GM12878 (cell line): ENCODE results near the gene CHST8. TPM values are rescaled to one million over a fixed set of nuclear protein-coding genes. Genes with fewer than 3 reads are reported as not detected.

Experiments used
- ATAC-seq: fragments of 200-7000 bp; cut with Tn5 transposase; 3 replicates; pipeline ENCODE4 v1.9.1; 2020; ENCODE audit warnings: mild to moderate bottlenecking, moderate library complexity
- BruUV-seq: library from RNA; stranded (reverse); fragments of 400-500 nt; replicated peaks from 2 replicates; lab custom pipeline; 2021; lab: Mats Ljungman, UMichigan
- CTCF ChIA-PET: fragments of 300-600 bp; sonication (Branson Sonifier 250); formaldehyde crosslinking; extraction: SDS; loops from one replicate; lab custom pipeline; 2021; ENCODE audit warnings: inconsistent platforms; lab: Yijun Ruan, JAX
- POLR2A ChIA-PET: fragments of 350-600 bp; formaldehyde crosslinking; extraction: SDS; loops from one replicate; lab custom pipeline; 2021; ENCODE audit warnings: inconsistent platforms; lab: Charles Lee
- RAD21 ChIA-PET: fragments of 300-600 bp; sonication (Branson Sonifier 250); formaldehyde crosslinking; loops from one replicate; lab custom pipeline; 2023; ENCODE audit warnings: antibody characterized with exemption; ENCODE audit not compliant: unreplicated experiment; lab: Charles Lee
- SMC1A ChIA-PET: fragments of 300-600 bp; sonication (Branson Sonifier 250); formaldehyde crosslinking; loops from one replicate; lab custom pipeline; 2023; ENCODE audit not compliant: unreplicated experiment, uncharacterized antibody; lab: Charles Lee
- DNase-seq: peaks from one replicate; pipeline ENCODE4 v3.0.0-alpha.2; 2011; ENCODE audit warnings: low read depth, low spot score
- FAIRE-seq: peaks from 3 replicates; lab custom pipeline; 2011; peaks lifted over from hg19 to GRCh38; lab: Jason Lieb, UNC
- H2AFZ ChIP-seq: 2 replicates; pipeline ENCODE4 v1.6.0; 2011; ENCODE audit warnings: low read depth, low read length, control low read depth; ENCODE audit not compliant: control insufficient read depth
- H3K27ac ChIP-seq: 2 replicates; pipeline ENCODE4 v1.5.1; 2011; ENCODE audit warnings: control low read depth; ENCODE audit not compliant: control insufficient read depth, insufficient read depth
- H3K27me3 ChIP-seq, 2 experiments: replicated peaks in 1 of 2; 2 replicates each; pipeline versions ENCODE4 v1.6.0 to v1.6.1; 2011; ENCODE audit warnings: low read length in 1 of 2; ENCODE audit not compliant: control insufficient read depth in 2 of 2, insufficient read depth in 2 of 2
- H3K36me3 ChIP-seq, 2 experiments: 2 replicates each; pipeline ENCODE4 v1.5.1; 2011; ENCODE audit warnings: low read length in 1 of 2; ENCODE audit not compliant: control insufficient read depth in 2 of 2, insufficient read depth in 2 of 2
- H3K4me1 ChIP-seq: 2 replicates; pipeline ENCODE4 v1.6.1; 2011; ENCODE audit warnings: mild to moderate bottlenecking, low read length, moderate library complexity, mixed read lengths; ENCODE audit not compliant: control insufficient read depth, insufficient read depth
- H3K4me2 ChIP-seq: 2 replicates; pipeline ENCODE4 v1.6.0; 2011; ENCODE audit warnings: control low read depth; ENCODE audit not compliant: control insufficient read depth, insufficient read depth
- H3K4me3 ChIP-seq: fragments of 200-600 bp; sonication (generic); 2 replicates; pipeline ENCODE4 v1.5.1; 2016
- H3K79me2 ChIP-seq: 2 replicates; pipeline ENCODE4 v1.6.0; 2011; ENCODE audit warnings: low read length; ENCODE audit not compliant: control insufficient read depth, insufficient read depth
- H3K9ac ChIP-seq: 2 replicates; pipeline ENCODE4 v1.8.0; 2011; ENCODE audit warnings: low read length, control low read depth, mixed read lengths; ENCODE audit not compliant: control insufficient read depth, insufficient read depth
- H3K9me3 ChIP-seq: replicated peaks from 3 replicates; pipeline ENCODE4 v1.5.1; 2011; ENCODE audit warnings: mild to moderate bottlenecking, low read length; ENCODE audit not compliant: control insufficient read depth, insufficient read depth
- H4K20me1 ChIP-seq: 2 replicates; pipeline ENCODE4 v1.6.0; 2011; ENCODE audit not compliant: control insufficient read depth, insufficient read depth
- IRF4 ChIP-seq: IDR thresholded peaks from 2 replicates; pipeline ENCODE4 v1.6.1; 2011; ENCODE audit warnings: low read depth, low read length
- PAX5 ChIP-seq: IDR thresholded peaks from 2 replicates; pipeline ENCODE4 v1.6.1; 2011; ENCODE audit warnings: low read depth, low read length, borderline replicate concordance
- SIX5 ChIP-seq: IDR thresholded peaks from 2 replicates; pipeline ENCODE4 v1.6.1; 2011; ENCODE audit warnings: mild to moderate bottlenecking, low read depth, low read length, moderate library complexity; ENCODE audit not compliant: severe bottlenecking
- SP1 ChIP-seq: IDR thresholded peaks from one replicate; pipeline ENCODE4 v1.6.1; 2011; ENCODE audit warnings: low read depth, low read length
- YBX1 ChIP-seq: fragments of 450-650 bp; IDR thresholded peaks from 2 replicates; pipeline ENCODE4 v1.6.1; 2016; ENCODE audit warnings: antibody characterized with exemption
- ZNF274 ChIP-seq: IDR thresholded peaks from one replicate; pipeline ENCODE4 v1.8.0; 2011; ENCODE audit not compliant: insufficient read length, insufficient read depth
- ZSCAN29 ChIP-seq: fragments of 450-650 bp; IDR thresholded peaks from 2 replicates; pipeline ENCODE4 v1.6.1; 2017; ENCODE audit warnings: mild to moderate bottlenecking, moderate library complexity
- WGBS: methylation state at CpG from one replicate; pipeline ENCODE4 v1.1.6; 2016; ENCODE audit warnings: low lambda C conversion rate; ENCODE audit not compliant: insufficient replicate concordance, insufficient coverage; ENCODE audit errors: missing lambda C conversion rate; 5-methylcytosine and 5-hydroxymethylcytosine counted together
- in situ Hi-C: fragments of 300-500 bp; cut with MboI; formaldehyde crosslinking; loops from 9 replicates; pipeline ENCODE4 v1.14.3; 2018; ENCODE audit warnings: mixed read lengths
- intact Hi-C: fragments of 100-400 bp; cut with micrococcal nuclease; formaldehyde crosslinking; loops from one replicate; pipeline ENCODE4 v1.14.2; 2022; ENCODE audit not compliant: unreplicated experiment
- polyA plus RNA-seq, 11 experiments: library from polyadenylated mRNA; depleted of rRNA in 4 of 11; unstranded in 6 of 11; stranded (reverse) in 5 of 11; fragments of >200 nt; fragmentation: Nextera tagmentation in 4 of 11; fragmentation: Illumina TruSeq in 1 of 11; extraction: Ambion mirVana in 4 of 11; extraction: Trizol in 1 of 11; gene quantifications; 1 replicate in 1 of 11; 2 replicates in 10 of 11; pipeline versions ENCODE4 v1.2.1 to v1.2.3, GENCODE V29; 2011 to 2016; ENCODE audit warnings: inconsistent platforms in 2 of 11, missing spikeins in 2 of 11, low read depth in 1 of 11
- total RNA-seq, 4 experiments: library from RNA; depleted of rRNA in 3 of 4; stranded (reverse); fragments of >200 nt in 3 of 4; fragmentation: Illumina TruSeq in 1 of 4; extraction: Trizol in 1 of 4; gene quantifications; 2 replicates each; pipeline versions ENCODE4 v1.2.1 to v1.2.3, GENCODE V29; 2013 to 2021
- TF ChIP-seq, protein P1 (sequence below): fragments of 450-650 bp; IDR thresholded peaks from 2 replicates; pipeline ENCODE4 v1.6.1; 2017; ENCODE audit warnings: borderline replicate concordance
- TF ChIP-seq, protein P2 (sequence below): fragments of 450-650 bp; IDR thresholded peaks from 2 replicates; pipeline ENCODE4 v1.6.1; 2017; ENCODE audit warnings: mild to moderate bottlenecking, moderate library complexity
- TF ChIP-seq, protein P3 (sequence below): fragments of 450-650 bp; IDR thresholded peaks from 2 replicates; pipeline ENCODE4 v1.6.1; 2017; ENCODE audit warnings: mild to moderate bottlenecking
- TF ChIP-seq, protein P4 (sequence below): fragments of 450-650 bp; formaldehyde crosslinking; IDR thresholded peaks from 2 replicates; pipeline ENCODE4 v1.5.0; 2022; ENCODE audit warnings: mild to moderate bottlenecking, missing genetic modification characterization
- TF ChIP-seq, protein P5 (sequence below): IDR thresholded peaks from 2 replicates; pipeline ENCODE4 v1.6.1; 2012; ENCODE audit warnings: low read depth, low read length, improper control_type of control experiment

The CHST8 gene
- total and polyA plus RNA-seq, 10 of the 15 experiments (the other 5 are each of a cell fraction or from before 2014, with no cell fraction given), result 0.06 TPM; not detected in 9

DNA sequence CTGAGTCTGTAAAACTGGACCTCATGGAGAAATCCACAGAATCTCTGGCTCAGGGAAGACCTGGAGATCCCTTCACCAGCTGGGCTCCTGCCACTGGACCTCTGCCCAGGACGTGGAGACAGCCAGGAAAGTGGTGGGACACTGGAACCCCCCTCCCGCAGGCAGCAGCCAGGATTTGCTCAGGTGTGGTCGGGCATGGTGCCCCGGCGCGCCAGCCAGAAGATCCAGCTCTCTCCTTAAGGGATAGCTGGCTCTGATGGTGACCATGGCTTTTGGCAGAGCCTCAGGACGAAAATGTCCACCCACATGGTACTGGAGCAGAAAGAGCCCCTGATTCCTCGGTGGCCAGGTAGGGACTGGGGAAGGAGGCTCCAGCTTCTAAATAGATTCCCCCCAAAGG, 148.4 kb downstream of the CHST8 start:
- intact Hi-C loops (loop anchor here (5.0 kb wide), 1 partner anchor 533 kb away; no protein-coding TSS in a partner anchor), in situ Hi-C loops (loop anchor here (5.0 to 25.0 kb wide), 2 partner anchors 348 to 533 kb away; partner anchors contain the start of gene SLC7A10)
- WGBS, result 19% methylated on average over 8 of the region's 8 CpGs
- 0 out of 2 replicates have a peak, but pooled peaks cover 3% of the 10 kb centered on the region for H4K20me1 ChIP-seq
- H3K36me3 ChIP-seq, result no peaks in the 10 kb centered on the region
- no peaks in the 10 kb centered on the region for H3K79me2 ChIP-seq
- ChIA-PET RAD21 (interaction anchor here (0.9 to 3.5 kb wide), 2 partner anchors 338 to 340 kb away, joined by 3 to 18 read pairs; no protein-coding TSS in a partner anchor), SMC1A (interaction anchor here (1.8 to 2.0 kb wide), 2 partner anchors 338 to 339 kb away, joined by 4 to 7 read pairs; no protein-coding TSS in a partner anchor), CTCF (interaction anchor here (0.8 to 4.9 kb wide), 7 partner anchors 8 to 354 kb away, joined by 3 to 40 read pairs (median 5); no protein-coding TSS in a partner anchor), POLR2A (no interaction called here)
- DNase-seq (no peak), FAIRE-seq (no peak), ATAC-seq (no peak)
- no peaks in the 10 kb centered on the region for H3K4me1 ChIP-seq
- H3K4me3 ChIP-seq, result no peak overlapping the region
- no peak overlapping the region for H3K9ac ChIP-seq
- H3K4me2 ChIP-seq, result no peak overlapping the region
- no peaks in the 10 kb centered on the region for H3K9me3 ChIP-seq
- BruUV-seq, result no TSS peak
- H2AFZ ChIP-seq, result no peak overlapping the region
- H3K27ac ChIP-seq, result no peak overlapping the region
- no peaks in the 10 kb centered on the region; a peak in 1 of 4 replicates for H3K27me3 ChIP-seq
- TF ChIP-seq, protein P1, sequence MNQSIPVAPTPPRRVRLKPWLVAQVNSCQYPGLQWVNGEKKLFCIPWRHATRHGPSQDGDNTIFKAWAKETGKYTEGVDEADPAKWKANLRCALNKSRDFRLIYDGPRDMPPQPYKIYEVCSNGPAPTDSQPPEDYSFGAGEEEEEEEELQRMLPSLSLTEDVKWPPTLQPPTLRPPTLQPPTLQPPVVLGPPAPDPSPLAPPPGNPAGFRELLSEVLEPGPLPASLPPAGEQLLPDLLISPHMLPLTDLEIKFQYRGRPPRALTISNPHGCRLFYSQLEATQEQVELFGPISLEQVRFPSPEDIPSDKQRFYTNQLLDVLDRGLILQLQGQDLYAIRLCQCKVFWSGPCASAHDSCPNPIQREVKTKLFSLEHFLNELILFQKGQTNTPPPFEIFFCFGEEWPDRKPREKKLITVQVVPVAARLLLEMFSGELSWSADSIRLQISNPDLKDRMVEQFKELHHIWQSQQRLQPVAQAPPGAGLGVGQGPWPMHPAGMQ, result no peak
- TF ChIP-seq YBX1 (no peak), IRF4 (no peak), SP1 (no peak), ZSCAN29 (no peak), ZNF274 (no peak), SIX5 (no peak), PAX5 (no peak)
- TF ChIP-seq, protein P2, sequence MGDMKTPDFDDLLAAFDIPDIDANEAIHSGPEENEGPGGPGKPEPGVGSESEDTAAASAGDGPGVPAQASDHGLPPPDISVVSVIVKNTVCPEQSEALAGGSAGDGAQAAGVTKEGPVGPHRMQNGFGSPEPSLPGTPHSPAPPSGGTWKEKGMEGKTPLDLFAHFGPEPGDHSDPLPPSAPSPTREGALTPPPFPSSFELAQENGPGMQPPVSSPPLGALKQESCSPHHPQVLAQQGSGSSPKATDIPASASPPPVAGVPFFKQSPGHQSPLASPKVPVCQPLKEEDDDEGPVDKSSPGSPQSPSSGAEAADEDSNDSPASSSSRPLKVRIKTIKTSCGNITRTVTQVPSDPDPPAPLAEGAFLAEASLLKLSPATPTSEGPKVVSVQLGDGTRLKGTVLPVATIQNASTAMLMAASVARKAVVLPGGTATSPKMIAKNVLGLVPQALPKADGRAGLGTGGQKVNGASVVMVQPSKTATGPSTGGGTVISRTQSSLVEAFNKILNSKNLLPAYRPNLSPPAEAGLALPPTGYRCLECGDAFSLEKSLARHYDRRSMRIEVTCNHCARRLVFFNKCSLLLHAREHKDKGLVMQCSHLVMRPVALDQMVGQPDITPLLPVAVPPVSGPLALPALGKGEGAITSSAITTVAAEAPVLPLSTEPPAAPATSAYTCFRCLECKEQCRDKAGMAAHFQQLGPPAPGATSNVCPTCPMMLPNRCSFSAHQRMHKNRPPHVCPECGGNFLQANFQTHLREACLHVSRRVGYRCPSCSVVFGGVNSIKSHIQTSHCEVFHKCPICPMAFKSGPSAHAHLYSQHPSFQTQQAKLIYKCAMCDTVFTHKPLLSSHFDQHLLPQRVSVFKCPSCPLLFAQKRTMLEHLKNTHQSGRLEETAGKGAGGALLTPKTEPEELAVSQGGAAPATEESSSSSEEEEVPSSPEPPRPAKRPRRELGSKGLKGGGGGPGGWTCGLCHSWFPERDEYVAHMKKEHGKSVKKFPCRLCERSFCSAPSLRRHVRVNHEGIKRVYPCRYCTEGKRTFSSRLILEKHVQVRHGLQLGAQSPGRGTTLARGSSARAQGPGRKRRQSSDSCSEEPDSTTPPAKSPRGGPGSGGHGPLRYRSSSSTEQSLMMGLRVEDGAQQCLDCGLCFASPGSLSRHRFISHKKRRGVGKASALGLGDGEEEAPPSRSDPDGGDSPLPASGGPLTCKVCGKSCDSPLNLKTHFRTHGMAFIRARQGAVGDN, result no peak
- TF ChIP-seq, protein P3, sequence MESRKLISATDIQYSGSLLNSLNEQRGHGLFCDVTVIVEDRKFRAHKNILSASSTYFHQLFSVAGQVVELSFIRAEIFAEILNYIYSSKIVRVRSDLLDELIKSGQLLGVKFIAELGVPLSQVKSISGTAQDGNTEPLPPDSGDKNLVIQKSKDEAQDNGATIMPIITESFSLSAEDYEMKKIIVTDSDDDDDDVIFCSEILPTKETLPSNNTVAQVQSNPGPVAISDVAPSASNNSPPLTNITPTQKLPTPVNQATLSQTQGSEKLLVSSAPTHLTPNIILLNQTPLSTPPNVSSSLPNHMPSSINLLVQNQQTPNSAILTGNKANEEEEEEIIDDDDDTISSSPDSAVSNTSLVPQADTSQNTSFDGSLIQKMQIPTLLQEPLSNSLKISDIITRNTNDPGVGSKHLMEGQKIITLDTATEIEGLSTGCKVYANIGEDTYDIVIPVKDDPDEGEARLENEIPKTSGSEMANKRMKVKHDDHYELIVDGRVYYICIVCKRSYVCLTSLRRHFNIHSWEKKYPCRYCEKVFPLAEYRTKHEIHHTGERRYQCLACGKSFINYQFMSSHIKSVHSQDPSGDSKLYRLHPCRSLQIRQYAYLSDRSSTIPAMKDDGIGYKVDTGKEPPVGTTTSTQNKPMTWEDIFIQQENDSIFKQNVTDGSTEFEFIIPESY, result no peak
- TF ChIP-seq, protein P4, sequence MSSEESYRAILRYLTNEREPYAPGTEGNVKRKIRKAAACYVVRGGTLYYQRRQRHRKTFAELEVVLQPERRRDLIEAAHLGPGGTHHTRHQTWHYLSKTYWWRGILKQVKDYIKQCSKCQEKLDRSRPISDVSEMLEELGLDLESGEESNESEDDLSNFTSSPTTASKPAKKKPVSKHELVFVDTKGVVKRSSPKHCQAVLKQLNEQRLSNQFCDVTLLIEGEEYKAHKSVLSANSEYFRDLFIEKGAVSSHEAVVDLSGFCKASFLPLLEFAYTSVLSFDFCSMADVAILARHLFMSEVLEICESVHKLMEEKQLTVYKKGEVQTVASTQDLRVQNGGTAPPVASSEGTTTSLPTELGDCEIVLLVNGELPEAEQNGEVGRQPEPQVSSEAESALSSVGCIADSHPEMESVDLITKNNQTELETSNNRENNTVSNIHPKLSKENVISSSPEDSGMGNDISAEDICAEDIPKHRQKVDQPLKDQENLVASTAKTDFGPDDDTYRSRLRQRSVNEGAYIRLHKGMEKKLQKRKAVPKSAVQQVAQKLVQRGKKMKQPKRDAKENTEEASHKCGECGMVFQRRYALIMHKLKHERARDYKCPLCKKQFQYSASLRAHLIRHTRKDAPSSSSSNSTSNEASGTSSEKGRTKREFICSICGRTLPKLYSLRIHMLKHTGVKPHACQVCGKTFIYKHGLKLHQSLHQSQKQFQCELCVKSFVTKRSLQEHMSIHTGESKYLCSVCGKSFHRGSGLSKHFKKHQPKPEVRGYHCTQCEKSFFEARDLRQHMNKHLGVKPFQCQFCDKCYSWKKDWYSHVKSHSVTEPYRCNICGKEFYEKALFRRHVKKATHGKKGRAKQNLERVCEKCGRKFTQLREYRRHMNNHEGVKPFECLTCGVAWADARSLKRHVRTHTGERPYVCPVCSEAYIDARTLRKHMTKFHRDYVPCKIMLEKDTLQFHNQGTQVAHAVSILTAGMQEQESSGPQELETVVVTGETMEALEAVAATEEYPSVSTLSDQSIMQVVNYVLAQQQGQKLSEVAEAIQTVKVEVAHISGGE, result no peak
- TF ChIP-seq, protein P5, sequence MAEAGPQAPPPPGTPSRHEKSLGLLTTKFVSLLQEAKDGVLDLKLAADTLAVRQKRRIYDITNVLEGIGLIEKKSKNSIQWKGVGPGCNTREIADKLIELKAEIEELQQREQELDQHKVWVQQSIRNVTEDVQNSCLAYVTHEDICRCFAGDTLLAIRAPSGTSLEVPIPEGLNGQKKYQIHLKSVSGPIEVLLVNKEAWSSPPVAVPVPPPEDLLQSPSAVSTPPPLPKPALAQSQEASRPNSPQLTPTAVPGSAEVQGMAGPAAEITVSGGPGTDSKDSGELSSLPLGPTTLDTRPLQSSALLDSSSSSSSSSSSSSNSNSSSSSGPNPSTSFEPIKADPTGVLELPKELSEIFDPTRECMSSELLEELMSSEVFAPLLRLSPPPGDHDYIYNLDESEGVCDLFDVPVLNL, result no peak
